Fibroblast of skin of scalp (primary cell): ENCODE results near the gene PRR36.

Source experiments
- DNase-seq: peaks from one replicate; pipeline ENCODE4 v3.0.0-alpha.2; 2013

Gene PRR36

GRCh38 chr19:7842661-7843294, 31.4 kb downstream of the PRR36 start:
- no peak for DNase-seq

- DNase-seq = no peak
Observed at GRCh38 chr19:7841751-7842660, 32.2 kb downstream of the PRR36 start.

GRCh38 chr19:7840629-7841028, 33.6 kb downstream of the PRR36 start:
- DNase-seq = no peak

- no peak for DNase-seq
Observed at GRCh38 chr19:7839476-7839875, 34.7 kb downstream of the PRR36 start.

- DNase-seq = peak; percentile 32
Observed at GRCh38 chr19:7833225-7834099, 40.7 kb downstream of the PRR36 start.

- peak; percentile 32 for DNase-seq
Observed at GRCh38 chr19:7832781-7833180, 41.4 kb downstream of the PRR36 start.

GRCh38 chr19:7832009-7832408, 42.2 kb downstream of the PRR36 start:
- DNase-seq = no peak

- peak; percentile 32 for DNase-seq
Observed at GRCh38 chr19:7831452-7831851, 42.7 kb downstream of the PRR36 start.

GRCh38 chr19:7830823-7831222, 43.4 kb downstream of the PRR36 start:
- no peak for DNase-seq

- no peak for DNase-seq
Observed at GRCh38 chr19:7830272-7830771, 43.9 kb downstream of the PRR36 start.

GRCh38 chr19:7829561-7830271, 44.5 kb downstream of the PRR36 start, which contains the start of gene EVI5L:
Gene EVI5L (plus strand): TSS chr19:7830218. CDS start chr19:7846543, 16,325 bp downstream.
- DNase-seq = peak; percentile 100

- DNase-seq = no peak
Observed at GRCh38 chr19:7829166-7829520, 45.0 kb downstream of the PRR36 start.

- no peak for DNase-seq
Observed at GRCh38 chr19:7823686-7824301, 50.4 kb downstream of the PRR36 start.

- DNase-seq = no peak
Observed at GRCh38 chr19:7822910-7823515, 51.2 kb downstream of the PRR36 start.

GRCh38 chr19:7820588-7820987, 53.6 kb downstream of the PRR36 start:
- no peak for DNase-seq

- no peak for DNase-seq
Observed at GRCh38 chr19:7819337-7819736, 54.9 kb downstream of the PRR36 start.

- DNase-seq = no peak
Observed at GRCh38 chr19:7818806-7819205, 55.4 kb downstream of the PRR36 start.
